Large intestine (tissue), 3 donors: ENCODE measurements around the gene NBL1. TPM values are rescaled to one million over a fixed set of nuclear protein-coding genes. Genes with fewer than 3 reads are reported as not detected.

Experiments
- DNase-seq, 2 donors: peaks; one replicate each; pipeline versions ENCODE4 v3.0.0 to v3.0.0-alpha.2; 2013
- H3K27ac ChIP-seq: one replicate; pipeline ENCODE4 v1.5.1; 2013; ENCODE audit warnings: low read length
- H3K27me3 ChIP-seq: 2 replicates; pipeline ENCODE4 v1.6.1; 2013; ENCODE audit warnings: low read length; ENCODE audit not compliant: control insufficient read depth, insufficient read depth
- H3K36me3 ChIP-seq: 2 replicates; pipeline ENCODE4 v1.6.1; 2013; ENCODE audit warnings: low read length; ENCODE audit not compliant: control insufficient read depth, insufficient read depth
- H3K4me1 ChIP-seq: one replicate; pipeline ENCODE4 v1.6.1; 2013; ENCODE audit warnings: low read length; ENCODE audit not compliant: control insufficient read depth, insufficient read depth
- H3K4me3 ChIP-seq: one replicate; pipeline ENCODE4 v1.5.1; 2013; ENCODE audit warnings: low read length
- H3K9me3 ChIP-seq: one replicate; pipeline ENCODE4 v1.6.1; 2013; ENCODE audit warnings: mild to moderate bottlenecking, low read depth, low read length, moderate library complexity; ENCODE audit not compliant: control insufficient read depth
- WGBS: methylation state at CpG from one replicate; pipeline ENCODE4 v1.1.5; 2013; ENCODE audit warnings: low lambda C conversion rate; ENCODE audit not compliant: insufficient coverage; 5-methylcytosine and 5-hydroxymethylcytosine counted together
- polyA plus RNA-seq: library from polyadenylated mRNA; unstranded; fragments of 120-200 nt; gene quantifications from one replicate; pipeline ENCODE4 v1.2.1, GENCODE V29; 2013

NBL1 gene
- polyA plus RNA-seq, 1 donor, result 53.5 TPM

DNA sequence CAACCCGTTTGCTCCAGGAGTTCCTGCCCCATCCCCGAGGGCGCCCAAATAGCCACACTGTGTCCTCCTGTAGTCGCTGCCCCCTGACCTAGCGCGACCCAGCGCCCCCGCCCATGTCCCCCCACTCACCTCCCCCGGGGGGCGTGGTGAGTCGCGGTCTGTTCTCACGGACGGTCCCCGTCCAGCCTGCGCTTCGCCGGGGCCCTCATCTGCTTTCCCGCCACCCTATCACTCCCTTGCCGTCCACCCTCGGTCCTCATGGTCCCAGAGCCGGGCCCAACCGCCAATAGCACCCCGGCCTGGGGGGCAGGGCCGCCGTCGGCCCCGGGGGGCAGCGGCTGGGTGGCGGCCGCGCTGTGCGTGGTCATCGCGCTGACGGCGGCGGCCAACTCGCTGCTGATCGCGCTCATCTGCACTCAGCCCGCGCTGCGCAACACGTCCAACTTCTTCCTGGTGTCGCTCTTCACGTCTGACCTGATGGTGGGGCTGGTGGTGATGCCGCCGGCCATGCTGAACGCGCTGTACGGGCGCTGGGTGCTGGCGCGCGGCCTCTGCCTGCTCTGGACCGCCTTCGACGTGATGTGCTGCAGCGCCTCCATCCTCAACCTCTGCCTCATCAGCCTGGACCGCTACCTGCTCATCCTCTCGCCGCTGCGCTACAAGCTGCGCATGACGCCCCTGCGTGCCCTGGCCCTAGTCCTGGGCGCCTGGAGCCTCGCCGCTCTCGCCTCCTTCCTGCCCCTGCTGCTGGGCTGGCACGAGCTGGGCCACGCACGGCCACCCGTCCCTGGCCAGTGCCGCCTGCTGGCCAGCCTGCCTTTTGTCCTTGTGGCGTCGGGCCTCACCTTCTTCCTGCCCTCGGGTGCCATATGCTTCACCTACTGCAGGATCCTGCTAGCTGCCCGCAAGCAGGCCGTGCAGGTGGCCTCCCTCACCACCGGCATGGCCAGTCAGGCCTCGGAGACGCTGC, 21.7 kb downstream of the NBL1 start:
- peaks cover 5% of the 10 kb centered on the region for H3K9me3 ChIP-seq
- H3K27ac ChIP-seq, result no peak overlapping the region
- H3K27me3 ChIP-seq, result peaks cover 71% of the 10 kb centered on the region
- no peak overlapping the region for H3K4me3 ChIP-seq
- H3K4me1 ChIP-seq, result peaks cover 3% of the 10 kb centered on the region
- no CpG with 5 or more reads among the region's 84 CpGs for WGBS
- no peak for DNase-seq
- no peaks in the 10 kb centered on the region for H3K36me3 ChIP-seq

DNA sequence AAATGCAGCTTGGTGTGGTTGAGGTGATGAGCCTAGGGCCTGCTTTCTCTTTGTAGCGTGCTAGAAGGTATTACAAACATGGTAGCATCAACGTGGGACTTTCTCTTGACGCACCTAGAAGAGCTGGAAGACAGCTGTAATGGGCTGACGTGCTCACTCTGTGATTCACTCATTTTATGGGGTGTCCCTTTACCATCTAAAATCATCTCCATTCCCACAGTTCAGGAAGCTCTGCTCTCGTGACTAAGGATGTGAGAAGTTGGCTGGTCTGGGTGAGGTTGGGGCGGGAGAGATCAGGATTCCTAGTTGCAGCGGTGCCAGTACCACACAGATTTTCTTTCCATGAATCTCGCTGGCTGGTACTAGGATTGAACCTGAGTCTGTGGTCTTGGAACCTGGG, 24.8 kb downstream of the NBL1 start:
- H3K27me3 ChIP-seq, result peaks cover 64% of the 10 kb centered on the region
- no peaks in the 10 kb centered on the region for H3K36me3 ChIP-seq

DNA sequence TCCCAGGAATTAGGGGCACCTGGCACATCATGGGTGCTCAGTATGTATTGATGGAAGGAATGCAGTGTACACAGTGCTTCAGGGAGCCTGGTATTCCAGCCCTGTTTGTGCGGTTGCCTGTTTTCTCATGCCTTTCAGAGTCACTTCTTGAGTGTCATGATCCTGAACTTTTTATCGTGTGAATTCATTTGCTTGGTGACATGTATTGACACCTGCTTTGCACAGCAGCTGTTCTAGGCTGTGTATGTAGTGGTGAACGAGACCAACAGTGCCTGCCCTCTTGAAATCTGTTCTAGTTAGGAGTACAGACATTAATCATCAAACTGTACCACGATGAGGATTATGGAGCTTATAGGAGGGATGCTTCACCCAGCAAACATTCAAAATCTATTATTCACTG, 26.7 kb downstream of the NBL1 start:
- Histone ChIP-seq H3K9me3 (peaks cover 4% of the 10 kb centered on the region), H3K27ac (no peak overlapping the region), H3K4me3 (no peak overlapping the region), H3K27me3 (peaks cover 49% of the 10 kb centered on the region), H3K4me1 (no peaks in the 10 kb centered on the region), H3K36me3 (no peaks in the 10 kb centered on the region)
- no CpG with 5 or more reads among the region's 4 CpGs for WGBS
- no peak for DNase-seq

More for the DNA sequence above, 24.8 kb downstream of the NBL1 start:
- DNase-seq, result no peak
- Histone ChIP-seq H3K4me3 (no peak overlapping the region), H3K9me3 (peaks cover 5% of the 10 kb centered on the region), H3K4me1 (peaks cover 3% of the 10 kb centered on the region), H3K27ac (no peak overlapping the region)
- WGBS, result no CpG with 5 or more reads among the region's 8 CpGs

DNA sequence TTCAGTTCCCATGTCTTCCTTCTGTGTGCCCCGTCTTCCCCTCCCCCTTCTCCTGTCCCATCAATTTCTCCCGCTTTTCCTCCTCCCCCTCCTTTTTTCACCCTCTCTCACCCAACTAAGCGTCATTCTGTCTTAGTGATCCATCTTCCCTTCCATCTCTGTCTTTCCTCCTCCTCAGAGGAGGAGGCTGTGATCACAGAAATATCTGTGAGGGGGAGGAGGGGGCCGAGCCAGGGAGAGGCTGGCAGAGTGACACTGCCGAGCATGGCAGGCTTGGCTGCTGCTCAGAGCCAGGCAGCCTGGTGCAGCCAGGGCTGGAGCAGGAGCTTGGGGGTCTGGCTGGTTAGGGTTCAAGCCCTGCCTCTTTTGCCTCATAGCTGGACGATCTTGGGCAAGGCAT, 28.1 kb downstream of the NBL1 start:
- H3K36me3 ChIP-seq, result no peaks in the 10 kb centered on the region
- H3K27me3 ChIP-seq, result peaks cover 36% of the 10 kb centered on the region
- H3K27ac ChIP-seq, result no peak overlapping the region
- WGBS, result 44% methylated on average over 2 of the region's 6 CpGs
- no peak for DNase-seq
- H3K9me3 ChIP-seq, result no peaks in the 10 kb centered on the region
- no peaks in the 10 kb centered on the region for H3K4me1 ChIP-seq
- no peak overlapping the region for H3K4me3 ChIP-seq

DNA sequence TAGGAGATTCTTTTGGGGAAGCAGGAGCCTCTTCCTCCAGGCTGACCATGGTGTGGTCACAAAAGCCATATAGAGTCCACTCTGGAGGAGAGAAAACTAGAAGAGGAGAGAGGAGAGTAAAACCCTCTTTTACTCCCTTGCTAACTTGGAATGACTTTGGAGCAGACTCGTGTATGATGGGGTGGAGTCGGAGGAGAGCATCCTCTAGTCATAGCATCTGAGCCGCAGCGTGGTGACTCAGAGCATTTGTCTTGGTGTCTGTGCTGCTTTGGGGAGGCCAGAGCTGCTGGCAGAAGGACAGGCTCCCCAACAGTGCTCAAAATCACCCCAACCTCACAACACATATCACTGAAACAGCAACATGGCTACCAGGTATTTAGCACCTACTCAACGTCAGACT, 31.7 kb downstream of the NBL1 start:
- Histone ChIP-seq H3K4me1 (no peaks in the 10 kb centered on the region), H3K27me3 (peaks cover 12% of the 10 kb centered on the region), H3K4me3 (no peak overlapping the region), H3K36me3 (no peaks in the 10 kb centered on the region), H3K27ac (no peak overlapping the region), H3K9me3 (no peaks in the 10 kb centered on the region)
- DNase-seq, result no peak
- WGBS, result no CpG with 5 or more reads among the region's 5 CpGs

DNA sequence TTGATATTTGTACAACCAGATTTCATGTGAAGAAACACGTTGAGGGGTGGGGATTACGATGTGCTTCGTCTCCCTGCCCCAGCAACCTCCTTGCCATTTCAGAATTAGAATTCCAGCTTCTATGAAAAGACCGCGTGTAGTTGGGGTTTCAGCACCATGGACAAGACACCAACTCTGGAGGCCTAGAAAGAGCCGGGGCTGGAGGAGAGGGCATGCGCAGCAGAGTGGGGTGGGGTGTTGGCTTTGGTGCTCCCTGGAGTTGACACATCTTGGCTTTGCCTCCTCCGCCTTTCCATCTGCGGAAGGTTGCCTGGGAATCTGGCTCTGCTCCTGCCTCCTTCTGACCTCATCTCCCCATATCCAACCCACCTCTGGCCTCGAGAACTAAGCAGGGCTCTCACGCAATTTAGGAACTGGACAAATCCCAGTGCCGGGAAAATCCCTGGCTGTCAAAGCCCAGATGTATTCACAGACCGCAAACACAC, 32.4 kb downstream of the NBL1 start:
- 0% methylated on average over 2 of the region's 13 CpGs for WGBS
- H3K36me3 ChIP-seq, result no peaks in the 10 kb centered on the region
- DNase-seq, result peak; percentile 29 to 49
- H3K4me1 ChIP-seq, result no peaks in the 10 kb centered on the region
- H3K9me3 ChIP-seq, result no peaks in the 10 kb centered on the region
- H3K4me3 ChIP-seq, result no peak overlapping the region
- H3K27ac ChIP-seq, result no peak overlapping the region
- peaks cover 8% of the 10 kb centered on the region for H3K27me3 ChIP-seq

DNA sequence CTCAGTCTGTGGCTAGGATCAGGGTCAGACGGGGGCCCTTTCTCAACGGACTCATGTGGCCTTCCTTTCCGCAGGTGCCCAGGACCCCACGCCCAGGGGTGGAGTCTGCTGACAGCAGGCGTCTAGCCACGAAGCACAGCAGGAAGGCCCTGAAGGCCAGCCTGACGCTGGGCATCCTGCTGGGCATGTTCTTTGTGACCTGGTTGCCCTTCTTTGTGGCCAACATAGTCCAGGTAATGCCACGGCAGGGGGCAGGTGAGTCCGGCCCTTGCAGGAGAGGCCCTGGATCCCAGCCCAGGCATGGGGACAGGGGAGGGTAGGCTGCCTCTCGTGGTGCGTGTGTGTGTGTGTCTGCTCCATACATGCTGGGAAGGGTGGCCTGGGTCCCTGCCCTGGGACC, 34.4 kb downstream of the NBL1 start:
- Histone ChIP-seq H3K4me3 (no peak overlapping the region), H3K27ac (no peak overlapping the region), H3K27me3 (no peaks in the 10 kb centered on the region), H3K36me3 (no peaks in the 10 kb centered on the region), H3K9me3 (no peaks in the 10 kb centered on the region), H3K4me1 (no peaks in the 10 kb centered on the region)
- DNase-seq, result no peak
- WGBS, result no CpG with 5 or more reads among the region's 11 CpGs

DNA sequence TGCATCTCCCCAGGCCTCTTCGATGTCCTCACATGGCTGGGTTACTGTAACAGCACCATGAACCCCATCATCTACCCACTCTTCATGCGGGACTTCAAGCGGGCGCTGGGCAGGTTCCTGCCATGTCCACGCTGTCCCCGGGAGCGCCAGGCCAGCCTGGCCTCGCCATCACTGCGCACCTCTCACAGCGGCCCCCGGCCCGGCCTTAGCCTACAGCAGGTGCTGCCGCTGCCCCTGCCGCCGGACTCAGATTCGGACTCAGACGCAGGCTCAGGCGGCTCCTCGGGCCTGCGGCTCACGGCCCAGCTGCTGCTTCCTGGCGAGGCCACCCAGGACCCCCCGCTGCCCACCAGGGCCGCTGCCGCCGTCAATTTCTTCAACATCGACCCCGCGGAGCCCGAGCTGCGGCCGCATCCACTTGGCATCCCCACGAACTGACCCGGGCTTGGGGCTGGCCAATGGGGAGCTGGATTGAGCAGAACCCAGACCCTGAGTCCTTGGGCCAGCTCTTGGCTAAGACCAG, 34.9 kb downstream of the NBL1 start:
- DNase-seq, result no peak
- Histone ChIP-seq H3K27me3 (no peaks in the 10 kb centered on the region), H3K4me3 (no peak overlapping the region), H3K36me3 (no peaks in the 10 kb centered on the region), H3K9me3 (no peaks in the 10 kb centered on the region), H3K27ac (no peak overlapping the region), H3K4me1 (no peaks in the 10 kb centered on the region)
- WGBS, result no CpG with 5 or more reads among the region's 34 CpGs

DNA sequence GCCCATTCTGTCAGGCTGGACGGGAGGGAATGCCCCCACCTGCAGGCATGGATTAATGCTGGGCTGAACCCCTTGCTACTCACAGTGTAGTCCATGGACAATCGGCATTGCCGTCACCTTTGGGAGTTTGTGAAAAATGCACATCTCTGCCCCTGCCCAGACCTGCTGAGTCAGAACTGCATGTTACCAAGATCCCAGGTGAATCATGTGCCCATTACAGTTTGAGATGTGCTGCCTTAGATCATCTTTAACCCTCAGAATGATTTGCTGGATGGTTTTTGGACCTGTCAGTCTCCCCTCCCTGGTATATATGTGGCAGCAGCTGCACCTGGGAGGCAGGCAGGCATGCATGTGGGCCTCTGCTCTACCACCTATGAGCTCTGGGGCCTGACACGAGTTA, 35.6 kb downstream of the NBL1 start:
- Histone ChIP-seq H3K36me3 (no peaks in the 10 kb centered on the region), H3K27ac (no peak overlapping the region), H3K4me1 (no peaks in the 10 kb centered on the region), H3K4me3 (no peak overlapping the region), H3K27me3 (no peaks in the 10 kb centered on the region), H3K9me3 (no peaks in the 10 kb centered on the region)
- DNase-seq, result no peak
- WGBS, result no CpG with 5 or more reads among the region's 4 CpGs

DNA sequence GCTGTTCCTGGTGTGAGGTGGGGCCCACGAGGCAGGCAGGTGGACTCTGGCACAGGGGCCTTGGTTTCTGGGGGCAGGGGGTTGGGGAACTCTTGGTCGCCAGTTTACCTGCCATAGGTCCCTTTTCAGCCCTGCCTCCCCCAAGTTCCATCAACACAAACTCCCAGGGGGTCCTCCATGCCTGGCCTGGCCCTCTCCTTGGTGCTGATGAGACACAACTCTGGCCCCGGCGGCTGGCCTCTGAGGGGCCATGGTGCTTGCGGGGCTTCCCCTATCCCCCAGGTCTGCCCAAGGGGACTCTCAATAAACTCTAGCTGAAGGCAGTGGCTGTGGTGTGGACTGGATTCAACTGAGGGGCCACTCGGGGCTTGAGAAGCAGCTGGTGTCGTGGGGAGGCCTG, 36.5 kb downstream of the NBL1 start:
- Histone ChIP-seq H3K27me3 (no peaks in the 10 kb centered on the region), H3K36me3 (no peaks in the 10 kb centered on the region)

More for the DNA sequence above, 36.5 kb downstream of the NBL1 start:
- DNase-seq, result no peak
- Histone ChIP-seq H3K4me1 (no peaks in the 10 kb centered on the region), H3K4me3 (no peak overlapping the region), H3K9me3 (no peaks in the 10 kb centered on the region), H3K27ac (no peak overlapping the region)
- no CpG with 5 or more reads among the region's 7 CpGs for WGBS
